Tibial artery (tissue), 4 donors: ENCODE results near the gene PTK7.

ENCODE experiments used
- DNase-seq, 2 donors: peaks; one replicate each; pipeline ENCODE4 v3.0.0-alpha.2; 2019
- H3K27ac ChIP-seq, 2 donors: fragments of 200-600 bp; sonication (generic) in 1 of 2; 1 replicate in 1 of 2; 2 replicates in 1 of 2; pipeline ENCODE4 v1.5.1; 2018 to 2019; ENCODE audit warnings: mild to moderate bottlenecking in 1 of 2
- H3K27me3 ChIP-seq, 2 donors: fragments of 200-600 bp; sonication (generic) in 1 of 2; one replicate each; pipeline versions ENCODE4 v1.5.1 to v1.6.0; 2016 to 2019
- H3K36me3 ChIP-seq, 3 donors: fragments of 200-600 bp; sonication (generic) in 2 of 3; one replicate each; pipeline ENCODE4 v1.5.1; 2016 to 2019; ENCODE audit warnings: mild to moderate bottlenecking in 2 of 3
- H3K4me1 ChIP-seq, 4 donors: fragments of 200-600 bp; sonication (generic) in 2 of 4; 1 replicate in 3 of 4; 2 replicates in 1 of 4; pipeline ENCODE4 v1.5.1; 2016 to 2019
- H3K4me3 ChIP-seq, 2 donors: fragments of 200-600 bp; sonication (generic) in 1 of 2; 1 replicate in 1 of 2; 2 replicates in 1 of 2; pipeline ENCODE4 v1.5.1; 2018 to 2019; ENCODE audit warnings: mild to moderate bottlenecking in 2 of 2
- H3K9me3 ChIP-seq, 3 donors: fragments of 200-600 bp; sonication (generic) in 1 of 3; one replicate each; pipeline ENCODE4 v1.5.1; 2016 to 2019
- intact Hi-C: fragments of 100-400 bp; cut with DNase I; formaldehyde crosslinking; loops from one replicate; pipeline ENCODE4 v1.15.0; 2023; ENCODE audit warnings: low total_unique reads
- TF ChIP-seq, protein P1 (sequence below), 2 experiments: fragments of 200-600 bp in 1 of 2; fragments of 450-650 bp in 1 of 2; IDR thresholded peaks; one replicate each; pipeline ENCODE4 v1.5.1; 2017 to 2019; ENCODE audit warnings: antibody characterized with exemption in 2 of 2, mild to moderate bottlenecking in 1 of 2, moderate library complexity in 1 of 2

The PTK7 gene

DNA sequence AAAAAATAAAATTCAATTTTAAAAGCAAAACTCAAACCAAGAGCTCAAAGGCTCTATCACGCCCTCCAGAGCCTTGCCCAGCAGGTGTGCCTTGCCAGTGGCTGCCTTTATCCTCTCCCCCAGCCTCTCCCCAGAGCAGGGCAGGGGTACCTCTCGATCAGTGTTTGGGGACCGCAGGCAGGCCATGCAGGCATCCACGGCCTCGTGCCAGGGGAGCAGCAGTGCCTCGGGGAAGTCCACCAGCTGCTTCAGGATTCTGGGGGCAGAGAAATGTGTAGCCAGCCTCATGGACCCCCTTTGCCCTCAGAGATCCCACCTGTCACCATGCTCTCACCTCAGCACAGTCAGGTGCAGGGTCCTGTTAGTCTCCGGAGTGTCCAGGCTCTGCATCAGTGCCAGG lies 28.1 kb upstream of the PTK7 start:
- Histone ChIP-seq H3K9me3 (no peaks in the 10 kb centered on the region), H3K36me3 (peaks cover 4 to 77% (median 33%) of the 10 kb centered on the region in 3 donors)
- intact Hi-C loops, result no loop called here

DNA sequence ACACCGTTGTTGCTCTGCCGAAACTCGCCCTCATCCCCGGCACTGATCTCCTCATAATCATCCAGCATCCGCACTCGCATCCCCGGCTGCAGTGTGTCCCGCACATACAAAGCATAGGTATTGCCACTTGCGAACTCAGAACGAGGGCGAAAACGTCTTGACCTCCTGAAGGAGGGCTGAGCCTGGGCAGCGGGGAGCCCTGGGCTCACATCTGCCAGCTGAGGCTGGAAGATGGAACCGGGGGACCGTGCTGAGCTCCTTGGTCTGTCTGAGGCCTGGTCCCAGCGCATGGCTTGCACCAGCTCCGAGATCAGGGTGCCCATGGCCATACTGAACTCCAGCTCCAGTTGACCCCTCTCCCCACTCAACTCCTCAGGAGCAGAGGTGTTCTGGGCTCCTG lies 25.1 kb upstream of the PTK7 start:
- intact Hi-C loops, result loop anchor here (5.0 kb wide), 1 partner anchor 39 kb away; the partner anchor contains the start of genes KLHDC3 and MEA1
- H3K4me3 ChIP-seq, result no peak overlapping the region
- no peaks in the 10 kb centered on the region for H3K27me3 ChIP-seq
- H3K36me3 ChIP-seq, result peaks cover 0 to 57% (median 27%) of the 10 kb centered on the region in 3 donors
- H3K9me3 ChIP-seq, result no peaks in the 10 kb centered on the region
- H3K27ac ChIP-seq, result no peak overlapping the region
- no peak for DNase-seq
- peaks cover 0 to 22% (median 8%) of the 10 kb centered on the region in 4 donors for H3K4me1 ChIP-seq
- TF ChIP-seq, protein P1, sequence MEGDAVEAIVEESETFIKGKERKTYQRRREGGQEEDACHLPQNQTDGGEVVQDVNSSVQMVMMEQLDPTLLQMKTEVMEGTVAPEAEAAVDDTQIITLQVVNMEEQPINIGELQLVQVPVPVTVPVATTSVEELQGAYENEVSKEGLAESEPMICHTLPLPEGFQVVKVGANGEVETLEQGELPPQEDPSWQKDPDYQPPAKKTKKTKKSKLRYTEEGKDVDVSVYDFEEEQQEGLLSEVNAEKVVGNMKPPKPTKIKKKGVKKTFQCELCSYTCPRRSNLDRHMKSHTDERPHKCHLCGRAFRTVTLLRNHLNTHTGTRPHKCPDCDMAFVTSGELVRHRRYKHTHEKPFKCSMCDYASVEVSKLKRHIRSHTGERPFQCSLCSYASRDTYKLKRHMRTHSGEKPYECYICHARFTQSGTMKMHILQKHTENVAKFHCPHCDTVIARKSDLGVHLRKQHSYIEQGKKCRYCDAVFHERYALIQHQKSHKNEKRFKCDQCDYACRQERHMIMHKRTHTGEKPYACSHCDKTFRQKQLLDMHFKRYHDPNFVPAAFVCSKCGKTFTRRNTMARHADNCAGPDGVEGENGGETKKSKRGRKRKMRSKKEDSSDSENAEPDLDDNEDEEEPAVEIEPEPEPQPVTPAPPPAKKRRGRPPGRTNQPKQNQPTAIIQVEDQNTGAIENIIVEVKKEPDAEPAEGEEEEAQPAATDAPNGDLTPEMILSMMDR (IDR thresholded peaks at IDR 0.05), result no peak

More for the DNA sequence above, 28.1 kb upstream of the PTK7 start:
- TF ChIP-seq, protein P1 (IDR thresholded peaks at IDR 0.05), result no peak
- Histone ChIP-seq H3K27me3 (no peaks in the 10 kb centered on the region), H3K27ac (no peak overlapping the region), H3K4me3 (no peak overlapping the region), H3K4me1 (peaks cover 0 to 8% (median 4%) of the 10 kb centered on the region in 4 donors)
- DNase-seq, result no peak

GRCh38 chr6:43052225-43052841 lies 23.8 kb upstream of the PTK7 start:
- peaks cover 0 to 57% (median 32%) of the 10 kb centered on the region in 3 donors for H3K36me3 ChIP-seq
- H3K4me1 ChIP-seq, result peaks cover 0 to 22% (median 8%) of the 10 kb centered on the region in 4 donors
- intact Hi-C loops, result loop anchor here (5.0 kb wide), 1 partner anchor 40 kb away; the partner anchor contains the start of genes KLHDC3 and MEA1
- TF ChIP-seq, protein P1 (IDR thresholded peaks at IDR 0.05), result no peak
- no peaks in the 10 kb centered on the region for H3K9me3 ChIP-seq
- H3K27ac ChIP-seq, result peak overlapping the region; percentile 86 to 95
- H3K4me3 ChIP-seq, result no peak overlapping the region
- DNase-seq, result no peak
- no peaks in the 10 kb centered on the region for H3K27me3 ChIP-seq

DNA sequence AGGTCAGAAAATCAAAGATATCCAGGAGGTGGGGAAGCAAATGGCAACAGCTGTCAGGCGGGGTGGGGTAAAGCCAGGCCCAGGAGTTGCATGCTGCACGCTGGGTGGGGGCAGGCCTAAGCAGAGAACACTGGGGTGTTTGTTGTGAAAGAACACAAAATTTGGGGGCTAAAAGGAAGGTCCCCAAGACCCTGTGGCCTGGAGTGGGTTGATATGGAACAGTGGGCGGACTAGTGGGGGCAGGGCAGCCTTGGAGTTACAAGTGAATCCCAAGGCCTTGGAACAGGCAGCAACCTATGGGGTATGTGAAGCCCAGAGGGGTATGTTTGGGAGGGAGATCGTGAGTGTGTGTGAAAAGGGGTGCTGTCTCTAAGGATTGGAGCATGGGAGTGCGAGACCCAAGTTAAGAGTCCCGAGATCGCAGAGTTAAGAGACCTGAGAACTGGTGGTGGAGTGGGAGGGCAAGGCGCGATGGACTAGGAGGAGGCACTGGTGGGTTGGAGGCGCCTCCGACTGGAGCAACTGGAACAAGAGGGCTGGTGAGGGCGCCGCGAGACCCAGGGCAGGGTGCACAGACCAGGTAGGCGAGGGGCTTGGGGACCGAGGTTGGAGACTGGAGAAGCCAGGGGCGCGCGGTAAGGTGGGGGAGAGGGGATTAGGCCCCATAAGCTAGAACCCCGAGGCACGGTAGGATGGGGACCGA lies 23.1 kb upstream of the PTK7 start:
- no peaks in the 10 kb centered on the region for H3K9me3 ChIP-seq
- H3K27ac ChIP-seq, result peak overlapping the region; percentile 86 to 95
- peak in 1 of 2 donors; percentile 39 for DNase-seq
- H3K4me1 ChIP-seq, result peaks cover 0 to 25% (median 11%) of the 10 kb centered on the region in 4 donors
- TF ChIP-seq, protein P1 (IDR thresholded peaks at IDR 0.05), result no peak
- H3K27me3 ChIP-seq, result no peaks in the 10 kb centered on the region
- peaks cover 0 to 56% (median 36%) of the 10 kb centered on the region in 3 donors for H3K36me3 ChIP-seq
- intact Hi-C loops, result loop anchor here (5.0 kb wide), 1 partner anchor 41 kb away; the partner anchor contains the start of genes KLHDC3 and MEA1
- peak overlapping the region; percentile 64 for H3K4me3 ChIP-seq

GRCh38 chr6:43053545-43054205 lies 22.4 kb upstream of the PTK7 start, which contains the start of gene CUL7:
Gene CUL7, minus strand, starts transcription at chr6:43053851. Its CDS starts 1,063 bp downstream, at chr6:43052788.
- peak within 1 kb of the TSS; percentile 64 for H3K4me3 ChIP-seq
- TF ChIP-seq, protein P1 (IDR thresholded peaks at IDR 0.05), result no peak
- H3K27me3 ChIP-seq, result no peaks in the 10 kb centered on the region
- H3K36me3 ChIP-seq, result peaks cover 0 to 50% (median 36%) of the 10 kb centered on the region in 3 donors
- intact Hi-C loops, result loop anchor here (5.0 kb wide), 1 partner anchor 41 kb away; the partner anchor contains the start of genes KLHDC3 and MEA1
- H3K27ac ChIP-seq, result peak within 1 kb of the TSS; percentile 86 to 95
- H3K4me1 ChIP-seq, result peaks cover 3 to 31% (median 18%) of the 10 kb centered on the region in 4 donors
- H3K9me3 ChIP-seq, result no peaks in the 10 kb centered on the region
- DNase-seq, result peak; percentile 93 to 96
